Brain microvascular endothelial cell (primary cell): Measurements from ENCODE around the gene SKIC3.

Experiments
- DNase-seq: peaks from one replicate; pipeline ENCODE4 v3.0.0-alpha.2; 2020
- H3K27ac ChIP-seq: fragments of 250-450 bp; sonication (Bioruptor Pico); 2 replicates; pipeline ENCODE4 v1.5.1; 2020; ENCODE audit warnings: mild to moderate bottlenecking, moderate library complexity
- H3K27me3 ChIP-seq: fragments of 250-450 bp; sonication (Bioruptor Pico); replicated peaks from 2 replicates; pipeline ENCODE4 v1.5.1; 2020; ENCODE audit warnings: mild to moderate bottlenecking
- H3K36me3 ChIP-seq: fragments of 250-450 bp; sonication (Bioruptor Pico); replicated peaks from 2 replicates; pipeline ENCODE4 v1.5.1; 2020; ENCODE audit warnings: mild to moderate bottlenecking
- H3K4me3 ChIP-seq: 2 replicates; pipeline ENCODE4 v1.5.1; 2011; ENCODE audit warnings: low read depth, mild to moderate bottlenecking, control low read depth, low read length, moderate library complexity
- CTCF ChIP-seq: IDR thresholded peaks from 2 replicates; pipeline ENCODE4 v1.5.1; 2011; ENCODE audit warnings: low read depth, mild to moderate bottlenecking, moderate library complexity, low read length, control low read depth, inconsistent platforms; ENCODE audit errors: missing control alignments
- in situ Hi-C: cut with HindIII; loops from 2 replicates; pipeline ENCODE4 v1.10.0; 2017; ENCODE audit warnings: low sequenced_read_pairs, low pct_ligation_motif_present

Gene SKIC3

GRCh38 chr5:95543017-95543705 lies 11.6 kb downstream of the SKIC3 start:
- H3K4me3 ChIP-seq: no peak overlapping the region
- no peak for DNase-seq
- peaks cover 58% of the 10 kb centered on the region for H3K36me3 ChIP-seq
- no peak for TF ChIP-seq CTCF
- no peaks in the 10 kb centered on the region for H3K27me3 ChIP-seq
- in situ Hi-C loops: no loop called here
- H3K27ac ChIP-seq: no peak overlapping the region

- peaks cover 39% of the 10 kb centered on the region for H3K36me3 ChIP-seq
- DNase-seq: no peak
- TF ChIP-seq CTCF: no peak
These were observed 17.3 kb downstream of the SKIC3 start for GRCh38 chr5:95537501-95537900.

DNA sequence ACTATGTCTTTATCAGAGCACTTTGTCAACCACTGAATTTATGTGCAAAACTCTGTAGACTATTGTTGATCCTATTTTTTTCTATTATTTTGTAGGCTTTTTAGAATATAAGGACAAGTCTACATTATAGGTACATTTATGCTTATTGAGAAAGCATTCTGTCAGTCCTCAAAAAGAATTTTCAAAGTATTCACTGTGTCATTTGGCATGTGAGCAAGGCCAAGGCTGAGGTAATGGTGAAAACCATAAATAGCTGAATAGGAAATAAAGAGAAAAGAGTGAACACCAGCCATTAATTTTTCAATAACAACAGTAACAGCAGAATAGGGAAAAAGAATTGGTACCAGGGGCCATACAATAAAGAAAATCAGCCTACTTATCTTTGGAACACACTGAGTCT lies 21.0 kb downstream of the SKIC3 start:
- peaks cover 29% of the 10 kb centered on the region for H3K36me3 ChIP-seq
- no peak for TF ChIP-seq CTCF
- in situ Hi-C loops: no loop called here
- H3K27ac ChIP-seq: peak overlapping the region; percentile 15
- H3K27me3 ChIP-seq: no peaks in the 10 kb centered on the region
- DNase-seq: no peak
- H3K4me3 ChIP-seq: no peak overlapping the region

More at GRCh38 chr5:95537501-95537900, 17.3 kb downstream of the SKIC3 start:
- no peak overlapping the region for H3K27ac ChIP-seq
- H3K4me3 ChIP-seq: no peak overlapping the region
- in situ Hi-C loops: no loop called here
- no peaks in the 10 kb centered on the region for H3K27me3 ChIP-seq

DNA sequence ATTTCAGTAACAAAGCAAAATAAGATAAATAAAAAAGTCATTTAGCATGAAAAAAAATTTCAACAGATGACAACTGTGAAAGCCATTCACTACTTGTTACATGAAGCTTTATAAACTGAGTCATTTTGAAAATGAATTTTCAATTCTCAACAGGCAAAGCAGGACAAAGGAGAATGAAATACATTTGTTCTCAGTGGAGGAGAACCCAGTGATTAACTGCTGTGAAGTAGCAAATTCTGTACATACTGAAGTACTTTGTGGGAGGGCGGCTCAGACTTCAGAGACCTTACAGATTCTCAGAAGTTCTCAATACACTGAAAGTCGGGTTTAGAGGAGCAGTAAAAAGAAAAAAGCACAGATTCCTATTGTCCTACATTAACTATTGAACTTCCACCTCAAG lies 21.7 kb downstream of the SKIC3 start:
- H3K27me3 ChIP-seq: no peaks in the 10 kb centered on the region
- no peak for TF ChIP-seq CTCF
- peaks cover 33% of the 10 kb centered on the region for H3K36me3 ChIP-seq
- H3K27ac ChIP-seq: peak overlapping the region; percentile 15
- H3K4me3 ChIP-seq: no peak overlapping the region
- in situ Hi-C loops: no loop called here
- no peak for DNase-seq

- H3K36me3 ChIP-seq: peaks cover 36% of the 10 kb centered on the region
- no peak for DNase-seq
- no peak overlapping the region for H3K27ac ChIP-seq
- in situ Hi-C loops: no loop called here
- no peaks in the 10 kb centered on the region for H3K27me3 ChIP-seq
- no peak overlapping the region for H3K4me3 ChIP-seq
- no peak for TF ChIP-seq CTCF
These were observed 22.4 kb downstream of the SKIC3 start for GRCh38 chr5:95532415-95532814.

DNA sequence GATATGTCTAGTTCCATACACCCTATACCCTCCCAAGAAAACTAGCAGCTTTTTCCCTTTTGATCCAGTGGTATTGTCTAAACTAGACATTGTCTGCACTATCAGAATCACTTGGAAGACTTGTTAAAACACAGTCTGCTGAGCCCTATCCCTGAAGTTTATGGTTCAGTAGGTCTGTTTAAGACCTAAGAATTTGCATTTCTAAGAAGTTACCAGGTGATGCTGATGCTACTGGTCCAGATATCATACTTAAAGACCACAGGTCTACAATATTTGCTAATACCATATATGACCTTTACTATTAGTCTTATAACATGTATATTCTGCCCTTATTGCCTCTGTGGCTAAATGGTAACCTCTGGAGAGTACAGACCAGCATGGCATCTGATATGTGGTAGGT lies 23.3 kb downstream of the SKIC3 start:
- Histone ChIP-seq H3K27ac (no peak overlapping the region), H3K4me3 (no peak overlapping the region), H3K36me3 (peaks cover 36% of the 10 kb centered on the region), H3K27me3 (no peaks in the 10 kb centered on the region)
- in situ Hi-C loops: no loop called here
- no peak for DNase-seq
- TF ChIP-seq CTCF: no peak
